ENCODE data around the gene TMTC1. TPM values are rescaled to one million over a fixed set of nuclear protein-coding genes. Genes with fewer than 3 reads are reported as not detected.

Gene TMTC1
- total RNA-seq, 3 donors from 2014 or later (not counting 1 experiment from before 2014, with no cell fraction given), result 0.18 to 2.0 (median 0.50) TPM

DNA sequence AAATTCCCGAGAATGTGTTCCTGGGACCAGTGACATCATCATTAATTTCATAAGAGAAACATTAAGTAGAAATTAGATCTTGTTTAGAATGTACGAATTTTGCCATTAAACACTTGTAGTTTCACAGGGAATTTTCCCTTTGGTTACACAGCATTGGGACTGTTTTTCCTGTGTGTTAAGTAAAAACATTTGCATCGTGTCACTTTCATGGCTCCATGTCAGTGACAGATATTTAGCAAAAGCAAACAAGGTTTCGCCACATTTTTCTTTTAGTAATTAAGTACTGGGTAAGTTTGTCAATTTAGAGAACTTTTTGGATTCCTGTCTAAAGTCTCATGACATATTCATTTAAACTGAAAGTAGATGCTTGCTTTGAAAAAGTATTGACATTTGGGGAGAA is 240.7 kb downstream of the TMTC1 start:
- Histone ChIP-seq H3K9me3 (ENCODE audit: control insufficient read depth, insufficient read depth, low read length) (no peaks in the 10 kb centered on the region), H3K27me3 (ENCODE audit: control insufficient read depth, insufficient read depth, low read length) (no peaks in the 10 kb centered on the region), H3K27ac (ENCODE audit: low read length) (no peak overlapping the region), H3K36me3 (ENCODE audit: control insufficient read depth, insufficient read depth, low read length) (no peaks in the 10 kb centered on the region), H3K4me1 (ENCODE audit: control insufficient read depth, insufficient read depth, low read length) (no peaks in the 10 kb centered on the region), H3K4me3 (ENCODE audit: low read length) (no peak overlapping the region)
- Mint-ChIP-seq H3K36me3 (no peaks in the 10 kb centered on the region), H3K4me1 (no peaks in the 10 kb centered on the region), H3K27me3 (ENCODE audit: low read depth in 2 of 2) (peaks cover 10 to 12% of the 10 kb centered on the region in 2 donors), H3K27ac (no peak overlapping the region), H3K4me3 (no peak overlapping the region), H3K9me3 (no peaks in the 10 kb centered on the region)
- TF ChIP-seq, protein P1, sequence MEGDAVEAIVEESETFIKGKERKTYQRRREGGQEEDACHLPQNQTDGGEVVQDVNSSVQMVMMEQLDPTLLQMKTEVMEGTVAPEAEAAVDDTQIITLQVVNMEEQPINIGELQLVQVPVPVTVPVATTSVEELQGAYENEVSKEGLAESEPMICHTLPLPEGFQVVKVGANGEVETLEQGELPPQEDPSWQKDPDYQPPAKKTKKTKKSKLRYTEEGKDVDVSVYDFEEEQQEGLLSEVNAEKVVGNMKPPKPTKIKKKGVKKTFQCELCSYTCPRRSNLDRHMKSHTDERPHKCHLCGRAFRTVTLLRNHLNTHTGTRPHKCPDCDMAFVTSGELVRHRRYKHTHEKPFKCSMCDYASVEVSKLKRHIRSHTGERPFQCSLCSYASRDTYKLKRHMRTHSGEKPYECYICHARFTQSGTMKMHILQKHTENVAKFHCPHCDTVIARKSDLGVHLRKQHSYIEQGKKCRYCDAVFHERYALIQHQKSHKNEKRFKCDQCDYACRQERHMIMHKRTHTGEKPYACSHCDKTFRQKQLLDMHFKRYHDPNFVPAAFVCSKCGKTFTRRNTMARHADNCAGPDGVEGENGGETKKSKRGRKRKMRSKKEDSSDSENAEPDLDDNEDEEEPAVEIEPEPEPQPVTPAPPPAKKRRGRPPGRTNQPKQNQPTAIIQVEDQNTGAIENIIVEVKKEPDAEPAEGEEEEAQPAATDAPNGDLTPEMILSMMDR (IDR thresholded peaks at IDR 0.05), result no peak
- intact Hi-C loops (cut with micrococcal nuclease), result no loop called here
- ATAC-seq (no peak), DNase-seq (no peak)
- 85% methylated on average over 2 of the region's 4 CpGs for WGBS (ENCODE audit: insufficient coverage)

DNA sequence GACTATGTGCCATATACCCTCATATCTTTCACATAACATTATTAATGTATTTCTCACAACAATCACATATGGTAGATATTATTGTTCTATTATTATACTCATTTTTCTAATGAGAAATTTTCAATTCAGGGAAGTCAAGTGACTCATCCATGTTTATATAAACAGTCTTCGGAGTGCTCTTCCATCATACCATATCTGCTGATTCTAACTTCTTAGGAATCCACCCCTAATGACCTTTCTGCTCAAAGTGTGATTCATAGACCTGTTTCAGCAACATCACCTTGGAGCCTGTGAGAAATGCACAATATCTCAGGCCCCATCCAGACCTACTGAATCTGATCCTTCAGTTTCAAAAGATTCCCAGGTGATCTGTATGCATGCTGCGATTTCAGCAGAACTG is 246.4 kb downstream of the TMTC1 start:
- Mint-ChIP-seq H3K4me1 (no peaks in the 10 kb centered on the region), H3K27me3 (ENCODE audit: low read depth in 2 of 2) (peaks cover 12 to 23% of the 10 kb centered on the region in 2 donors), H3K36me3 (no peaks in the 10 kb centered on the region), H3K9me3 (no peaks in the 10 kb centered on the region), H3K27ac (no peak overlapping the region), H3K4me3 (no peak overlapping the region)
- DNase-seq, result no peak
- intact Hi-C loops (cut with micrococcal nuclease), result no loop called here
- TF ChIP-seq, protein P1 (IDR thresholded peaks at IDR 0.05), result no peak
- Histone ChIP-seq H3K27me3 (ENCODE audit: control insufficient read depth, insufficient read depth, low read length) (no peaks in the 10 kb centered on the region), H3K4me3 (ENCODE audit: low read length) (no peak overlapping the region), H3K9me3 (ENCODE audit: control insufficient read depth, insufficient read depth, low read length) (no peaks in the 10 kb centered on the region), H3K4me1 (ENCODE audit: control insufficient read depth, insufficient read depth, low read length) (no peaks in the 10 kb centered on the region), H3K27ac (ENCODE audit: low read length) (no peak overlapping the region), H3K36me3 (ENCODE audit: control insufficient read depth, insufficient read depth, low read length) (no peaks in the 10 kb centered on the region)
- 78% methylated on average over 2 of the region's 2 CpGs for WGBS (ENCODE audit: insufficient coverage)
- no peak for ATAC-seq

DNA sequence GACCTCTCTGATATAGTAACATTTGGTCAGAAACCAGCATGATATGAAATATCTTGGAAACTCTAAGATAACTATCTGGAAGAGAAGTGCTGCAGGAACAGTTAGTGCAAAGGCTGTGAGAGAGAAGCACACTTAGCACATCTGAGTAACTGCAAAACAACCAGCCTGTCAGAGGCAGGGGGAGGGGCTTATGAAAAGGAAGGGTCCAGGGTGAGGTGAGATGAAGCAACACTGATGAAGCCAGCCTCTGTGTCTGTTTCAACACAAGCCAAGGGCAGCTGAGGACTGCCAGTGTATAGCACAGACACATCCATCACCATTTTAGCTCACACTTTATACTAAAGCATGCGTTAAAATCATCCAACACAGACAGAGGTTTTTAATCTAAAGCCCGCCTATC is 248.8 kb downstream of the TMTC1 start:
- H3K4me3 Mint-ChIP-seq, result no peak overlapping the region
- no peak for DNase-seq
- no peaks in the 10 kb centered on the region for H3K27me3 ChIP-seq (ENCODE audit: control insufficient read depth, insufficient read depth, low read length)
- no peaks in the 10 kb centered on the region for H3K9me3 Mint-ChIP-seq
- H3K4me1 Mint-ChIP-seq, result no peaks in the 10 kb centered on the region
- H3K27ac Mint-ChIP-seq, result no peak overlapping the region
- no peak for ATAC-seq
- no peak overlapping the region for H3K4me3 ChIP-seq (ENCODE audit: low read length)
- intact Hi-C loops (cut with micrococcal nuclease), result no loop called here
- no peaks in the 10 kb centered on the region for H3K4me1 ChIP-seq (ENCODE audit: control insufficient read depth, insufficient read depth, low read length)
- no peak overlapping the region for H3K27ac ChIP-seq (ENCODE audit: low read length)
- WGBS (ENCODE audit: insufficient coverage), result 91% methylated on average over 2 of the region's 2 CpGs
- no peaks in the 10 kb centered on the region for H3K36me3 ChIP-seq (ENCODE audit: control insufficient read depth, insufficient read depth, low read length)
- peaks cover 13 to 33% of the 10 kb centered on the region in 2 donors for H3K27me3 Mint-ChIP-seq (ENCODE audit: low read depth in 2 of 2)
- H3K9me3 ChIP-seq (ENCODE audit: control insufficient read depth, insufficient read depth, low read length), result no peaks in the 10 kb centered on the region
- TF ChIP-seq, protein P1 (IDR thresholded peaks at IDR 0.05), result no peak
- no peaks in the 10 kb centered on the region for H3K36me3 Mint-ChIP-seq

DNA sequence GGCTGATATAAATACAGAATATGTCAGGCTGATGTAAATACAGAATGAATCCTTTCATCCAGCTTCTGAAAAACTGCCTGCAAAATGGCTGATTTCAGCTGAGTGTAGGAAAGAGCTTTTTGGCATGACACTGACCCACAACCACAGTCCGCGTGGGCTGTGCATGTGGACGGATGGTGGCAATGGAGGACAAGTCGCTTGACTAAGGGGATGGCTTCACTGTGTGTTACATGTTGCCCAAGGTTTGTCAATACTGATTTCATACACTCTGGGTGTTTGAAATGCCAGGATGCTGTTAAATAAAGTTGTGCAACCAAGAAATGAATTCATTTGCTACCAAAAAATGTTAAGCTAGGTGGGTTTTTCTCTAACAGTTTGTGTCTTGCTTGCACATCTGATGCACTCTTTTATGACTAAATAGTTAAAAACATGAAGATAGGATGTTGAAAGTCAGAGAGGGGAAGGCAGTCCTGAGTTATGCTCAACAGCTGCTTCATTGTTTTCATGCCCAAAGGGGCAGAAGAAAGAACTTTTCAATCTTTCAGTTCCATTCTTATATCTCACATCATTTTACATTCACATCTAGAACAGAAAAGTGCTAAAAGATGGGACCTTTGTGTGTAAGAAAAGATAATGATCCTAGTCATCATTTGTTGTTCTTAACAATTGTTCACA is 249.8 kb downstream of the TMTC1 start:
- intact Hi-C loops (cut with micrococcal nuclease), result no loop called here
- 65% methylated on average over 4 of the region's 4 CpGs for WGBS (ENCODE audit: insufficient coverage)
- no peaks in the 10 kb centered on the region for H3K4me1 ChIP-seq (ENCODE audit: control insufficient read depth, insufficient read depth, low read length)
- H3K27ac Mint-ChIP-seq, result no peak overlapping the region
- no peaks in the 10 kb centered on the region for H3K27me3 ChIP-seq (ENCODE audit: control insufficient read depth, insufficient read depth, low read length)
- H3K36me3 ChIP-seq (ENCODE audit: control insufficient read depth, insufficient read depth, low read length), result no peaks in the 10 kb centered on the region
- DNase-seq, result no peak
- no peak overlapping the region for H3K4me3 Mint-ChIP-seq
- no peaks in the 10 kb centered on the region for H3K36me3 Mint-ChIP-seq
- H3K9me3 Mint-ChIP-seq, result no peaks in the 10 kb centered on the region
- no peak overlapping the region for H3K4me3 ChIP-seq (ENCODE audit: low read length)
- peaks cover 14 to 31% of the 10 kb centered on the region in 2 donors for H3K27me3 Mint-ChIP-seq (ENCODE audit: low read depth in 2 of 2)
- TF ChIP-seq, protein P1 (IDR thresholded peaks at IDR 0.05), result no peak
- H3K4me1 Mint-ChIP-seq, result no peaks in the 10 kb centered on the region
- no peak for ATAC-seq
- no peaks in the 10 kb centered on the region for H3K9me3 ChIP-seq (ENCODE audit: control insufficient read depth, insufficient read depth, low read length)
- H3K27ac ChIP-seq (ENCODE audit: low read length), result no peak overlapping the region
